NB4 (cell line): Measurements from ENCODE around the gene GRIN2D.
A peak's percentile ranks its signal among the peaks of the same experiment; 100 is the strongest.
"Not testable (repeated sequence)": the region's sequence is repeated elsewhere in the genome, so short reads cannot be mapped to it uniquely, and the experiment has no call there.

ENCODE experiments used
- DNase-seq: peaks from one replicate; pipeline ENCODE4 v3.0.0; 2010; ENCODE audit warnings: low read depth
- H3K4me3 ChIP-seq: one replicate; pipeline ENCODE4 v1.5.1; 2011; ENCODE audit warnings: mild to moderate bottlenecking, low read depth, low read length, moderate library complexity
- MAX ChIP-seq: IDR thresholded peaks from 2 replicates; pipeline ENCODE4 v1.6.1; 2011; ENCODE audit warnings: low read depth, low read length
- MYC ChIP-seq: IDR thresholded peaks from 2 replicates; pipeline ENCODE4 v1.6.1; 2011; ENCODE audit warnings: low read depth, low read length
- POLR2A ChIP-seq: IDR thresholded peaks from 2 replicates; pipeline ENCODE4 v1.6.1; 2011; ENCODE audit warnings: mild to moderate bottlenecking; ENCODE audit not compliant: insufficient read length; ENCODE audit errors: extremely low read depth
- TF ChIP-seq, protein P1 (sequence below): IDR thresholded peaks from one replicate; pipeline ENCODE4 v1.5.1; 2012; ENCODE audit warnings: low read depth, low read length

Gene GRIN2D

GRCh38 chr19:48390188-48391099, 3.0 kb upstream of the GRIN2D start:
- DNase-seq = peak; percentile 97
- no peak for TF ChIP-seq MYC
- TF ChIP-seq, protein P1, sequence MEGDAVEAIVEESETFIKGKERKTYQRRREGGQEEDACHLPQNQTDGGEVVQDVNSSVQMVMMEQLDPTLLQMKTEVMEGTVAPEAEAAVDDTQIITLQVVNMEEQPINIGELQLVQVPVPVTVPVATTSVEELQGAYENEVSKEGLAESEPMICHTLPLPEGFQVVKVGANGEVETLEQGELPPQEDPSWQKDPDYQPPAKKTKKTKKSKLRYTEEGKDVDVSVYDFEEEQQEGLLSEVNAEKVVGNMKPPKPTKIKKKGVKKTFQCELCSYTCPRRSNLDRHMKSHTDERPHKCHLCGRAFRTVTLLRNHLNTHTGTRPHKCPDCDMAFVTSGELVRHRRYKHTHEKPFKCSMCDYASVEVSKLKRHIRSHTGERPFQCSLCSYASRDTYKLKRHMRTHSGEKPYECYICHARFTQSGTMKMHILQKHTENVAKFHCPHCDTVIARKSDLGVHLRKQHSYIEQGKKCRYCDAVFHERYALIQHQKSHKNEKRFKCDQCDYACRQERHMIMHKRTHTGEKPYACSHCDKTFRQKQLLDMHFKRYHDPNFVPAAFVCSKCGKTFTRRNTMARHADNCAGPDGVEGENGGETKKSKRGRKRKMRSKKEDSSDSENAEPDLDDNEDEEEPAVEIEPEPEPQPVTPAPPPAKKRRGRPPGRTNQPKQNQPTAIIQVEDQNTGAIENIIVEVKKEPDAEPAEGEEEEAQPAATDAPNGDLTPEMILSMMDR = peak; percentile 90

GRCh38 chr19:48391100-48392005, 2.1 kb upstream of the GRIN2D start, which contains the start of gene KDELR1:
TSS of gene KDELR1 (minus strand) at chr19:48391551. CDS start at chr19:48391358, 193 bp downstream.
- peak; percentile 93 for DNase-seq
- peak within 1 kb of the TSS; percentile 90 for H3K4me3 ChIP-seq
- TF ChIP-seq MAX (no peak), POLR2A (no peak)
- TF ChIP-seq, protein P1 = peak; percentile 100

More at GRCh38 chr19:48390188-48391099, 3.0 kb upstream of the GRIN2D start:
- H3K4me3 ChIP-seq = peak overlapping the region; percentile 90

DNA sequence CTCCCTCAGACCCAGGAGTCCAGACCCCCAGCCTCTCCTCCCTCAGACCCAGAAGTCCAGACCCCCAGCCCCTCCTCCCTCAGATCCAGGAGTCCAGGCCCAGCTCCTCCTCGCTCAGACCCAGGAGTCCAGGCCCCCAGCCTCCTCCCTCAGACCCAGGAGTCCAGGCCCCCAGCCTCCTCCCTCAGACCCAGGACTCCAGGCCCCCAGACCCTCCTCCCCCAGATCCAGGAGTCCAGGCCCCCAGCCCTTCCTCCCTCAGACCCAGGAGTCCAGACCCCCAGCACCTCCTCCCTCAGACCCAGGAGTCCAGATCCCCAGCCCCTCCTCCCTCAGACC, 1.5 kb upstream of the GRIN2D start:
- H3K4me3 ChIP-seq, DNase-seq: not testable (repeated sequence)

GRCh38 chr19:48392860-48393558, 459 bp upstream of the GRIN2D start:
- H3K4me3 ChIP-seq = no peak overlapping the region
- no peak for TF ChIP-seq MAX
- TF ChIP-seq, protein P1 = no peak
- no peak for TF ChIP-seq MYC
- TF ChIP-seq POLR2A = no peak
- no peak for DNase-seq

- H3K4me3 ChIP-seq = no peak overlapping the region
- TF ChIP-seq MAX = no peak
- TF ChIP-seq MYC = no peak
- TF ChIP-seq, protein P1 = no peak
- TF ChIP-seq POLR2A = no peak
- DNase-seq = peak; percentile 73
Observed at GRCh38 chr19:48394331-48395169, 1.1 kb downstream of the GRIN2D start.
